Stimulated activated CD8-positive, alpha-beta memory T cell treated with anti-CD3 and anti-CD28 coated beads, Interleukin-7, amount 100 ng/mL, for 1 hour (primary cell): ENCODE measurements around the gene ZNF184.
A peak's percentile ranks its signal among the peaks of the same experiment; 100 is the strongest.

Experiments
- DNase-seq, 2 donors: peaks; one replicate each; pipeline ENCODE4 v3.0.0-alpha.2; 2020; ENCODE audit warnings: low read depth in 2 of 2

The ZNF184 gene

DNA sequence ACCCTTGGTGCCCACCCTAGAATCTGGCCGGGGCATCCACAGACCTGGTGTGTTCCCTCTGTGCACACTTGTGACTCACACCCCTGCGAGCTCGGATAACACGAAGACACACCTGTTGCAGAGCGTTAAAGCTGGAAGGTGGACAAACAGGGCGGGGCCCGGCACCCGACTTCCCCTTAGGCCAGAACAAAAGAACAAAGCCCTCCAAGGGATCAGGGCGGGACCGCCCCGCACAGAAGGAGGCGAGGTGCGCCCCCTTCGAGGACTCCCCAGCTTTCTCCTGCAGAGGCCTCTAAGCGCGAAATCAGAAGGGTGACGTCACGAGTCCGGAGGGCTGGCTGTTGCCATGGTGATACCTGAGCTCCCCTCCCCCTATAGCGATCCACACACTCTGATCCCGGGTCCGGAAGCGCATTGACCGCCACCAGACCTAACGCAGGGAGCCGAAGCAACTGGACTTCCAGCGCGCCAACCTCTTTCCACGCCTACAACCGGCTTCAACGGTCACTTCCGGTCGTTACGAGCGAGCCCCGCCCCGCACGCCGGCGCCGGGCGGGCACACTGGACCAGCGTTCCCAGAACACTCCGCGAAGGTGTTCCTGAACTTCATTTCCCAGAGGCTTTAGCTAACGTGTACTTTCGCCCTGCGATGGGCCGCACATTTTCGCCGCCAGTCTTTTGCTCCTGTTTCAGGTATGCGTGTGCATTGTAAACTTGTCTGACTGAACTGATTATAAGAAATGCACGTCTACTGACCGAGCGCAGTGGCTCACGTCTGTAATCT is at the start of gene ZNF184:
ZNF184 (minus strand) TSS at position 489 of the 784 bp plus-strand sequence. CDS start 811 bp downstream, outside the sequence.
- peak; percentile 64 to 67 for DNase-seq

GRCh38 chr6:27518881-27519795 is 46.2 kb upstream of the ZNF184 start:
- DNase-seq = peak in 1 of 2 donors; percentile 27

GRCh38 chr6:27517928-27518787 is 45.3 kb upstream of the ZNF184 start:
- no peak for DNase-seq

DNA sequence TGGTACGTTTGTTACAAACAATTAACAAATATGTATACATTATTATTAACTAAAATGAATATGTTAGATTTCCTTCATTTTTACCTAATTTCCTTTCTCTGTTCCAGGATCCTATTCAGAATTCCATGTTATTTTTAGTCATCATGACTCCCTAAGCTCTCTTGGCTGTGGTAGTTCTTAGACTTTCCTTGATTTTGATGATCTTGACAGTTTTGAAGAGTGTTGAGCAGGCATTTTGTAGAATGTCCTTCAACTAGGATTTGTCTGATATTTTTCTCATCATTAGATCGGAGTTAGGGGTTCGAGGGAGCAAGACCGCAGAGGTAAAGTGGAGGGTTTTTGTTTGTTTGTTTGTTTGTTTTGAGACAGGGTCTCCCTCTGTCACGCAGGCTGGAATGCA is 44.3 kb upstream of the ZNF184 start:
- DNase-seq = no peak

- DNase-seq = no peak
Measured at GRCh38 chr6:27514906-27515495, 42.1 kb upstream of the ZNF184 start.

DNA sequence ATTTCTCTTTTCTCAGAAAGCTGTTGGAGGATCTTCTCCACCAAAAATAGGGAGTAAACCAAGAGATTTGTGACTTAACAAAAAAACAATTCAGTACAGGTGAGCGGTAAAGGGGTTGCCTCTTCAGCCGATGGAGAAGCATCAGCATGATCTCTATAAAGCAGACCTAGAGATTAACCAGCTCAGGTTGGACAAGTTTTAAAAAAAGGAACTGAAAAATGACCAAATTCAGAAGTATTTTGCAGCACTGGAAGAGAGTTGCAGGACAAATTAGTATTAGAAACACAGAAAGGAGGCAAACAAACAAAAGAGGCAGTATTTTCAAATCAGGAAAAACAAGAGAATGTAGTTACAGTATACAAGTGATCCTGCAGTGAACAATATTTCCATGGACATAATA is 39.6 kb upstream of the ZNF184 start:
- DNase-seq = no peak

DNA sequence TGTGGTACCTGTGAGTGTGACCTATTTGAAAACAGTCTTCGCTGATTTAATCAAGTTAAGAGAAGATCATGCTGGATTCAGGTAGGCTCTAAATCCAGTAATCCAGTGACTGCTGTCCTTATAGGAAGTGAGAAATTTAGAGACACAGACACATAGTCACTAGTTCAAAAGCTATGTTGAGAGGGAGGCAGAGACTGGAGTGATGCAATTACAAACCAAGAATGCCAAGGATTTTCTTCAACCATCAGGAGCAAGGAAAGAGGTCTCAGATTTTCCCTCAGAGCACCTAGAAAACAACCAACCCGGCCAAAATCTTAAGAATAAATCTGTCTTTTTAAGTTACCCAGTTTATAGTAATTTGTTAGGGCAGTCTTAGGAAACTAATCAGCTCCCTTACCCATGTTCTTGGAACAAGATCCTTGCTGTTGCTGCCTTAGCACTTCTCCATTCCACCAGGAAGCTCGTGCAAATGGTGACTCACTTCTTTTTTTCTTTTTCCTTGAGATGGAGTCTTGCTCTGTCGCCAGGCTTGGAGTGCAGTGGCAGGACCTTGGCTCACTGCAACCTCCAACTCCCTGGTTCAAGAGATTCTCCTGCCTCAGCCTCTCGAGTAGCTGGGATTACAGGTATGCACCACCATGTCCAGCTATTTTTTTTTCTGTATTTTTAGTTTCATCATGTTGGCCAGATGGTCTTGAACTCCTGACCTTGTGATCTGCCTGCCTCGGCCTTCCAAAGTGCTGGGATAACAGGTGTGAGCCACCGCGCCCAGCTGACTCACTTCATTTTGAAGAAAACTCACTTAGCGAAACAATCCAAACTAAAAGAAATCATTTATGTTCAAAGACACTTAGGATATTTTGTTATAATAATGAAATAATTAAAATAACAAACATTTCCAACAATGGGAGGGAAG is 34.4 kb upstream of the ZNF184 start:
- DNase-seq = no peak

GRCh38 chr6:27505209-27506027 is 32.5 kb upstream of the ZNF184 start:
- DNase-seq = peak in 1 of 2 donors; percentile 17

- DNase-seq = peak; percentile 45 to 59
Measured at GRCh38 chr6:27503436-27504030, 30.6 kb upstream of the ZNF184 start.

- DNase-seq = peak in 1 of 2 donors; percentile 32
Measured at GRCh38 chr6:27502508-27503435, 29.9 kb upstream of the ZNF184 start.

- no peak for DNase-seq
Measured at GRCh38 chr6:27501187-27501586, 28.3 kb upstream of the ZNF184 start.

DNA sequence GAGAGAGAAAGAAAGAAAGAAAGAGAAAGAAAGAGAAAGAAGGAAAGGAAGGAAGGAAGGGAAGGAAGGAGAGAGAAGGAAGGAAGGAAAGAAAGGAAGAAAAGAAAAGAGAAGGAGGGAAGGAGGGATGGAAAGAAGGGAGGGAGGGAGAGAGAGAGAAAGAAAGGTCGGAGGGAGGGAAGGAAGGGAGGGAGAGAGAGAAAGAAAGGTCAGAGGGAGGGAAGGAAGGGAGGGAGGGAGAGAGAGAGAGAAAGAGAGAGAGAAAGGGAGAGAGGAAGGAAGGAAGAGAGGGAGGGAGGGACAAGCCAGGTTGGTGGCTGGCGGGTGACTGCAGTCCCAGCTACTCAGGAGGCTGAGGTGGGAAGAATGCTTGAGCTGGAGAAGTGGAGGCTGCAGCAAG is 27.3 kb upstream of the ZNF184 start:
- no peak for DNase-seq

GRCh38 chr6:27495386-27496135 is 22.7 kb upstream of the ZNF184 start:
- DNase-seq = no peak

DNA sequence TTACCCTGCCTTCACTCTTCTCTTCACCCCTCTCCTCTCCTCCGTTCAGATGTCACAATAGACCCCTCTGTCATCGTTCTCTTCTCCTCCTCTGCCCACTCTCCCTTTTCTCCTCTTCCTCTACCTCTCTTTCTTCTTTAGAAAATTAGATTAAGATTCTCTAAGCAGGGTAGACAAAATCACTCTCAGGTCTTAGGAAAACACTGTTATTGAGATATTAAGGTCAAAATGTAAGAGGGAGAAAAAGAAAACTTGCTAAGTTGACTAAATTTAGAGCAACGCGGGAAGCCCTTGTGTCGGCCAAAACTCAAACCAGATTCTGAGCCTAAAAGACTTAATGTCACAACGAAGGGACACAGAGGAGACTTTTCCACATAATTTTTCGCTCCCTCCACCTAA is 22.1 kb upstream of the ZNF184 start:
- no peak for DNase-seq

- DNase-seq = no peak
Measured at GRCh38 chr6:27494103-27494502, 21.2 kb upstream of the ZNF184 start.

- DNase-seq = no peak
Measured at GRCh38 chr6:27492631-27493190, 19.8 kb upstream of the ZNF184 start.
